SIG-M5 treated with dmso at 0.1 percent for 504 hours (cell line): ENCODE results near the gene MRGPRE.
"Not testable (repeated sequence)": the region's sequence is repeated elsewhere in the genome, so short reads cannot be mapped to it uniquely, and the experiment has no call there.

Experiments
- DNase-seq: peaks from one replicate; lab custom pipeline; 2025; ENCODE audit not compliant: unreplicated experiment; lab: John Stamatoyannopoulos, UW

Gene MRGPRE, protein sequence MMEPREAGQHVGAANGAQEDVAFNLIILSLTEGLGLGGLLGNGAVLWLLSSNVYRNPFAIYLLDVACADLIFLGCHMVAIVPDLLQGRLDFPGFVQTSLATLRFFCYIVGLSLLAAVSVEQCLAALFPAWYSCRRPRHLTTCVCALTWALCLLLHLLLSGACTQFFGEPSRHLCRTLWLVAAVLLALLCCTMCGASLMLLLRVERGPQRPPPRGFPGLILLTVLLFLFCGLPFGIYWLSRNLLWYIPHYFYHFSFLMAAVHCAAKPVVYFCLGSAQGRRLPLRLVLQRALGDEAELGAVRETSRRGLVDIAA

DNA sequence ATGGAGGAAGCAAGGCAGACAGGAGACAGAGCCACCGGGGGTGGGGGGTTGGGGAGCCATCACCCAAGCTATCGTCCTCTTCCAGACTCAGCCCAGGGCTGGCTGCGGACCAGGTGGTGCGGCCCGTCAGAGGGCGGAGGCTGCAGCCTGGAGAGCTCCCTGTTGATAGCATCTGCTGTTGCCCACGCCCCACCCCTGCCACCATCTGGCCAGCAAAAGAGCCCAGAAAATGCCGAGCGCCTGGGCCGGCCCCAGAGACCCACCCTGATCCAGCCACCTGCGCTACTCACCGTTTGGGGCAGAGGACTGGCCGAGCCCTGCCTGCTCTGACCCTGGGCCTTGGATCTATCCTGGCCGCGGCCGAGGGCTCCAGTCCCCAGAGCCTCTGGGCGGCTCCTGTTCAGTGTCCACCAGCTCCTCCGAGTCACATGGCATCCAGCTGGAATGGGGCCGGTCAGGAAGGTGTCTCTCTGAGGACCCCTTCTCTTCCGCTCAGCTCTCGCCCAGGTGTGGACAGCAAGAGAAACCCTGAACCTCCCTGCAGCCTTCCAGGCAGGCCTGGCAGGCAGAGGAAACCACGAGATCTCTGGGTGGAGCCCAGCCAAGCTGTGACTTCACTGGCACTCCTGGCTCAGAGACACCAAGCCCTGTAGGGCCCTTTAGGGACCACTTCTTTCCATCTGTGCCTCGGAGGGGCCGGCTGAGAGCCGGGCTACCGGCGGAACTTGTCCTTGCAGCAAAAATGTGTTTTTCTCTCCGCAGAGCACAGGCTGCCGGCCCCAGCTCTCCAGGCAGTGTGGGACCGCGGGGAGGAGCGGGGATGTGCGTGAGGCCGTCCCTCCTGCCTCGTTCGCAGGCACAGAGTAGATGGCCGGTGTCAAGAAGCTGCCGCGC, at the start of gene MRGPRE:
MRGPRE (minus strand) TSS at position 567 of the 894 bp plus-strand sequence. CDS start 3,618 bp downstream, outside the sequence.
- no peak for DNase-seq

DNA sequence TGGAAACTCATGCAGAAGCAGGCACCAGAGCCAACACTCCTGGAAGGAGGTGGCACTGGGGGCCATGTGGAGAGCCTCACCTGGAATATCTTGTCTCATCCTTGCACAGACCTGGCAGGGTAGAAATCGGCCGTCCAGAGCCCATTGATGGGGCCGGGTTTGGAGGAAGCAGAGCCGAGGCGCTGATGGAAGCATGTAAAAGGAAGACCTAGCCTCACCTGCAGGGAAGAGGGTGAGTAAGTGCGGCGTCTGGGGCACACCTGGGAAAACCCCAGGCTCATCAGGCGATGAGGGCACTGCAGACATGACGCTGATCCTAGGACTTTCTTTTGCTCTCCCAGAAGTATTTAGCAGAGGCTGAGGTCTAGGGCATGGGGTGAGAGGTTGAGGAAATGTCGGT, 48.9 kb upstream of the MRGPRE start:
- DNase-seq, result not testable (repeated sequence)

DNA sequence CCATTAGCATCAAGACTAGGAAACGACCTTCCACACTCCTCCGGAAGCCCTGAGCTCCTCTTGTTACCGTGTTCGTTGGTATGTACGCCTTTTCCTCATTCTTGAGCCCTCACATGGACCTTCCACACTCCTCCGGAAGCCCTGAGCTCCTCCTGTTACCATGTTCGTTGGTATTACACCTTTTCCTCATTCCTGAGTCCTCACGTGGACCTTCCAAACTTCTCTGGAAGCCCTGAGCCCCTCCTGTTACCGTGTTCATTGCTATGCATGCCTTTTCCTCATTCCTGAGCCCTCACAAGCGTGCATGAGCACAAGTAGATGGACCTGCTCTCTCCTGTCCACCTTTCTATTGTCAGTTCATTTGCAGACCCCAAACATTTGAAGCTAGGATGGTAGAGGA, 48.4 kb upstream of the MRGPRE start:
- DNase-seq, result not testable (repeated sequence)

DNA sequence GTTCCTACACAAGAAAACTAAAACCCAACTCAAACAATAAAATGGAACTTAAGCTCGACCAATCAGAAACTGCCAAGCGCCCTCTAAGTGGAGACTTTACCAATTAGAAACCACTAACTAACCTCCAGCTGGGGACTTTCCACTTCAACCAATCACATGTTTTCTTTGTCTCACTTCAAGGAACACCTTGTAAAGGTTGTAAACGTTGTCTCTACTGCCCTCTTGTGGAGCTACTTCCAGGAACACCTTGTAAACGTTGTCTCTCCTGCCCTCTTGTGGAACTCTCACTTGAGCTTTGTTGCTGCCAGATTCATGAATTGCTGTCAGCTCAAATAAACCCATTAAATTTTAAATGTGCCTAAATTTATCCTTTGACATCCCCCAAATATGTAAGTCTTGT, 46.7 kb upstream of the MRGPRE start:
- not testable (repeated sequence) for DNase-seq

DNA sequence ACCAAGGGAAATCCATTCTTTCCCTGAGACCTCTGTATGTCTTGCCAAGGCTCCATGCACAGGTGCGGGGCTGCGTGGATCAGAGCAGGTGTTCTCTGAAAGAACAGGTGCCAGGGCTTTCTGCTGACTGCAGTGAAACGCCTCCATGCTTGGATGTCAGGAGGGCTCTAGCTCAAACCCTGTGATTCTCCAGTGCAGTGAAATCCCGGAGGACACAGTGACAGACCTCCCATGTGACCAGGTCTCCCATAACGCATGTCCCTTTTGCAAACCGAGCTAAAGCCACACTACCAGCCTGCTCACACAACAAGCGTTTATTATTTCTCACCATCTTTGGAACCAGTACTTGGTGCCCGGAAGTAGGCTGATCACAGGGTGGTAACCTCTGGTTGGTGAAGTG, 41.4 kb upstream of the MRGPRE start:
- not testable (repeated sequence) for DNase-seq

DNA sequence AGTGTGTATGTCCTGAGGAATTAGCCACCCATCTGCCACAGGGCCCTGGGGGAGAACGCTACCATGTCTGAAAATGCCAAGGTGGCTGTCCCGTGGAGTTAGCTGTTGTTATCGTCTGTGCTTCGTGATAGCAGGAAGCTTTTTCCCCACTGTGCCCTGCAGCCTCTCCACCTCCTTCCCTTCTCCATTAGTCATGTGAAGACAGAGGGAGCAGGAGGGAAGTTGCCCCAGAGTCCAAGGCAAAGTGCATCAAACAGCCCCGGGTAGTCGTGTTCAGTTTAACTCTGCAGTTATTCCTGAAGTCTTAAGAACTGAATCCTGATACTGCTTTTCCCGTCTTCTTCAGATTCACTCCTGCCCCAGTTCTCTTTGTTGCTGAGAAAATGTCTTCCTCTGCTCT, 30.3 kb upstream of the MRGPRE start:
- not testable (repeated sequence) for DNase-seq

DNA sequence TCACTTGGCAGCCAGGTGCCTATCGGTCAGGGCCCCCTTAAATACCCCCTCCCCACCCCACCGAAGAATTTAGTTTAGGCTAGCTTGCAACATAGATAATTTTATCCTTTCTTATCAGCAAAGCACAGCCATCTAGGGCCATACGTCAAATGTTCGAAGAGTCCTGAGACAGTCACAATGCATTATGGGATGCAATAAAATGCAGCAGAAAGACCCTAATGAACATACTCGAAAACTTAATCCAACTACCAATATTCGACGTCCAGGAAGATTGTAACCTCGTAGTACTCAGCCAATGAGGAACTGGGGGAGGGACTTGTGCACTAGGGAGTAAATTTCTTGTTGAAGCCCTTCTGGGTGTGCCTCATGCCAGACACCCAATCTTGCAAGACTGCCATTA, 29.6 kb upstream of the MRGPRE start:
- not testable (repeated sequence) for DNase-seq

DNA sequence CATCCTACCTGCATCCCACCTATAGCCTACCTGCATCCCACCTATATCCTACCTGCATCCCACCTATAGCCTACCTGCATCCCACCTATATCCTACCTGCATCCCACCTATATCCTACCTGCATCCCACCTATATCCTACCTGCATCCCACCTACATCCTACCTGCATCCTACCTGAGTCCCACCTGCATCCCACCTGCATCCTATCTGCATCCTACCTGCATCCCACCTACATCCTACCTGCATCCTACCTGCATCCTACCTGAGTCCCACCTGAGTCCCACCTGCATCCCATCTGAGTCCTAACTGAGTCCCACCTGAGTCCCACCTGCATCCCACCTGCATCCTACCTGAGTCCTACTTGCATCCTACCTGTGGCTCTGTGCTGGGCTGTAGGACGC, 25.3 kb upstream of the MRGPRE start:
- DNase-seq, result not testable (repeated sequence)

DNA sequence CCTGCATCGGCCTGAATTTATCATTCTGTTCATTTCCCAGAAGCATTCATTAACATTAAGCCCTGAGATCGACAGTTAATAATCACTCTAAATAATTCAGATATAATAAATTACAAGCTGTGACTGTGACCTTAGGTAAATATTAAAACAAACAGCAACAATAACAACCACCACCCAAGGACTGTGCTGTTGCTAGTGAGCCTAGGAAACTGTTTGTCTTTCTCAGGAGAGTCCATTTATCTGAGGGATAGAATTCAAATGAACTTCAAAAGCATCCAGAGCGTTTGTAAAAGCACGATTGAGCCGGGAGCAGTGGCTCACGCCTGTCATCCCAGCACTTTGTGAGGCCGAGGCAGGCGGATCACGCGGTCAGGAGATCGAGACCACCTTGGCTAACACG, 23.0 kb upstream of the MRGPRE start:
- not testable (repeated sequence) for DNase-seq

DNA sequence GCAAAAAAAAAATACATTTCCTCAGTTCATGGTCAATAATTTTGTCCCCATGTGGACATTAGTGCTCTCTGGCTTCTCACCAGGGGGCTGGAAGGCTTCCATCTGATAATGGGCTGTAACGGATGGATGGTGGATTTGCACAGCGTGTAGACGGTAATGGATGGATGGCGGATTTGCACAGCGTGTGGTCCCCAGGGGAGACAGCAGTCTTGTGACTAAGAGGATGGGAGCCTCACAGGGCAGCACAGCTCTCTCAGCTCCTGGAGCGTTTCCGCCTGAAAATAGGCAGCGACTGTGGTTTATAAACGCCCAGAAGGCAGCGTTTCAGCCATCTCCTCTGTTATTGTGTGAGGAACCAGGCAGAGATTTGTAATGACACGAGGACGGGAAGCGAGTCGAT, 22.6 kb upstream of the MRGPRE start:
- not testable (repeated sequence) for DNase-seq

DNA sequence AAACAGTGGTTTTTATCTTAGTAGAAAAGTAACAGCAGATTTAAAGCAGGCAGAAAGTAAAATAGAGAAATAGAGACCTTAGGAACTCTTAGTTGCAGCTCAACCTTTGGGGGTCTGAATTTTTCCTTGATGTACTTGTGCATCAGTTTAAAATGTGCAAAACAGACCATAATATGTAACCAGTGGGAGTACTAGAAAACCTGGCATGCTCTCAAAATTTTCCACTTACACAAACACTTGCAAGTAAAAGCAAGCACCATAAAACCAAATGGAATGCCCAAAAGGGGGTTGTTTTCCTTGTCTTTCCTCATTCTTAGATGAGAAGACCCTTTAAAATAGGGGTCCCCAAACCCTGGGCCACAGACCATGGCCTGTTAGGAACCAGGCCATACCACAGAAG, 12.9 kb upstream of the MRGPRE start:
- DNase-seq, result no peak

DNA sequence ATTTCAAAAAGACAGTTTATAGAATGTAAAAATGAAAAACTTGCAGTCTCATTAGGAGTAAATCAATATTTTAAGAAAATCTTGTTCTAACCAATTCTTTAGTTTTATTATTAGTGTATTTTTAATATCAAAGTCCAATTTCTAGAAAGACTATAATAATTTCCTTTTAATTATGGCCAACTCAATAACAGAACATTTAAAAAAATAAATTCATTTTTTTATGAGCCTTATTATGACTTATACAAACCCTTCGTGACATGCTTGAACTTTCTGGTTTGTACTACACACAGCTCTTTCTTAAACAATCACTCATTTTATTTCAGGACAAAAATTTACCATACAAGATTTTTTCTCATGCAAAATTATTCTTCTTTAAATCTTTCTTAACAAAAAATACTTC, 11.7 kb upstream of the MRGPRE start:
- no peak for DNase-seq

DNA sequence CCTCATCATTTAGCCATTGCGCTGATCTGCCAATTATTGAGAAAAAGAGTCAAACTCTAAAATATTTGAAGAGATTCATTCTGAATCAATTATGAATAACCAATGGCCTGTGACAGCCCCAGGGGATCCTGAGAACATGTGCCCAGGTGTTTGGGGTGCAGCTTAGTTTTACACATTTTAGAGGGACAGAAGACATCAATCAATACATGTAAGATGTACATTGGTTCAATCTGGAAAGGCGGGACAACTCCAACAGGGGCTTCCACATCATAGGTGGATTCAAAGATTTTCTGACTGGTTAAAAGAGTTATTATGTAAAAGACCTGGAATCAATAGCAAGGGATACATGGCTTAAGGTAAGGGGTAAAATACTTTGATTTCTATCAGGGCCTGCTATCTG, 4.9 kb upstream of the MRGPRE start:
- no peak for DNase-seq

DNA sequence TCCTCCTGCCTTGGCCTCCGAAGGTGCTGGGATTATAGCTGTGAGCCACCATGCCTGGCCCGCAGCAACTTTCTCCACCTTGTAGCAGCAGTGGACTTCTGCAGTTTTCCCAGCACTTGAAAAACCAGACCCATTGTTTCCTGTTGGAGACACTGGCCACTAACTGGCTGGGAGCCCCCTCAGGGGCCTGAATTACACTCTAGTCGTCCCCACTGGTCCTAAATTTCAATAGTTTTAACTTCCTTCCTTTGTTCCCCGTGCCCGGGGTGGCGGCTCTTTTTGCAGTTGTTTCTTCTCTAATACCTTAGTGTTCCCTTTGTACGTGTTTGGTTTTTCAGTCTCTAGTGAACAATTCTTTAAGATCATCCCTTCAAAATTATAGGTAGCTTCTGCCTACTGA, 2.6 kb upstream of the MRGPRE start:
- DNase-seq, result no peak

DNA sequence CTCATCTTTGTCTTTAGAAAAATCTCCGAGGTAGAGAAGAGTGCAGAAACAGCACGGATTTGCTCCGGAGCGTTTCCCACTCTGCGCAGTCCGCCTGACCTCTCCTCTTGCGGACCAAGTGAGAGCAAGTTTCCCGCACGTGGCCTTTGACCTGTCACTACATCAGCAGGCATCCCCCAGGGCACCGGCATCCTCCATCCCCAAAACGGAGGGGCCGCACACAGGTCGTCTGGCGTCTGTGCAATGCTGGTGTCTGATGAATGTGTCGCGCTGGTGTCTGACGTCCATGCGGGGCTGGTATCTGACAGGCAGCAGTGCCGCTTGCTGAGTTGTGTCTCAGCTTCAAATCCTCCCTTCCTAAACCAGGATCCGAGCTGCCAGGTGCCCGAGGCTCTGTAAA, 739 bp upstream of the MRGPRE start:
- no peak for DNase-seq

DNA sequence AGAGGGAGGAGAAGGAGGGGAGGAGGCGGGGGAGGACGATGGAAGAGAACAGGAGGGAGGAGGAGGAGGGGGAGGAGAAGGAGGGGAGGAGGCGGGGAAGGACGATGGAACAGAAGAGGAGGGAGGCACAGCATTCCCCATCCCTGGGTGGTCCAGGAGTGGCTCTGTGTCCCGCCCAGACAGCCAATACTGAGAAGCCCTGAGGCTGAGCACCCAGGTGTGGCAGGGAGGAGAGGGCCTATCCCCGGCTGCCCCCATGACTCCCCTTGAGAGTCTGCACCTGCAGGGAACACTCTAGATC, 717 bp downstream of the MRGPRE start:
- DNase-seq, result no peak

DNA sequence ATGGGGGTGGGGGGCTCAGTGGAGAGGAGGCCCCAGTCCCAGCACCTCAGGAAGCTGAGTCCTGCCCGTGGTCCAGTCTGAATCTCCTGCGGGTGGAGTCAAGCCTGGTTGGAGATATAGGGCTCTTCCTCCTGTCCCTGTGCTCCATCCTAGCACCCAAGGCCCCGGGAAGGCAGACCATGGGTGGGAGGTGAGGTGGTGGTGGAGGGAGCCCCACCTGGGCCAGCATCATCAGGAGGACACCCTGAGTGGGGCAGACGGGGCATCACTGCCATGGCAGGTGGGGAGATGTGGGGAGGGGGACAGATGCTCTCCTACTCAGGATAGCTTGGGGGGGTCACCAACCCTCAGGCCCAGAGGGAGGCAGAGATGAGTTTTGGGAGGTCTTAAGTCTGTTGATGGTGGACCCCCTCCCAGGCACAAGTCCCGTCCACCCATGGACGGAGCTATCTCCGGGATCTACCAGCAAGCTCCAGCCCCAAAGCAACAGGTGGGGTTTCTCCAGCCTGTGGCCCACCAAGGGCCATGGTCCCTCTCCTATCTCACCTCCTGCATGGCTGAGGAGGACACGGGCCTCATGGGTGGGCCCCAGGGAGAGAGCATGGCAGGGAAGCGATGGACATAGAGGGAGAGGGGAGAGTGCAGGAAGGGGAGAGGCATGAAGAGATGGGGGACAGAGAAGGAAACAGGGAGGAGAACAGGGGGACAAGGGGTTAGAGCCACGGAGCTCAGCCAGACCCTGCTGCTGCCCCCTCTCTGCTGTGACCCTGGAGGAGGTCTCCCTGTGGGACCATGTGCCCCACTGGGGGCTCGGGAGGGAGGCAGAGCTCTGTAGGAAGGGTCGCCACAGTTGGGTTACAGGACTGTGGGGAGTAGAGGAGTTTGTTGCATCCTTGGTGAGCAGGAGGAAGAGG, 1.3 kb downstream of the MRGPRE start:
- DNase-seq, result no peak

DNA sequence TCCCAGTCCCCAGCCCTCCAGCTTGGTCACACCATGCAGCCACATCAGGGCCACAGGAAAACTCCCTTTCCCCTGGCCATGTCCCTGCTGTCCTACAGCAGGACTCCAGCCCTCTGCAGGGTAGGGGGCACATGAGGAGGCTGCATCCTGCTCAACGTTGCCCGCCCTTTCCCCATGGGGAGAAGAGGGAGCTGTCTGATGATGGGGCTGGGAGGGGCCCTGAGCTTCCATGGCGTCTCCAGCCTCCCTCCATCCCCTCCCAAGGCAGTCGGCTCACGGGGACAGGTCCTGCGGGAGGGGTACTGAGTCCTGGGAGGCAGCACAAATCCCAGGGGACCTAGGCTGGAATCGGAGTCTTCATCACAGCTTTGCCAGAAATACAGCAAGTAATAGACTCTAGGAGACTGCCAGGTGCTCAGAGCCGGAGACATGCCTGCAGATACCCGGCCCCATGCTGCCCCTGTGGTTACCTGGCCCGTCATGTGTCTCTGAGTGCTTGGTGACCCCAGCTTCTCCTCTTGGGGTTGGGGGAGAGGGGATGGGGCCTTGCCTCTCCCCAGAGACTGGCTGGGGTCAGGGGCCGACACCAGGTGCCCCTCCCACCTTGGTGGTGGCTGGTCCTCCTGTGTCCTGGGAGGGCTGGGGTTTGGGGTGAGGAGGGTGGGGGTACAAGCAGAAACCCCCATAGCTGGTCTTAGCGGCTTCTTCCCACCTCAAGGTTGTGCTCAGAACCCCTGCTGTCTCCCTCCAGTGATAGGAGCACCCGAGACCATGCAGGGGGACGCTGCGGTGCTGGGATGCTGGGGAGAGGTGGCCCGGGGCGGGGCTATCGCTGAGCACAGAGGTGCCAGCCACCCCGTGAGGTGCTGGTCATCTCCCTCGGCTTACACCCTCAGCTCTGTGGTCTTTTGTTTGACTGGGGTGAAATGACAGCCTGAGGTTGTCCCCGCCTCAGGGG, 2.3 kb downstream of the MRGPRE start:
- no peak for DNase-seq

DNA sequence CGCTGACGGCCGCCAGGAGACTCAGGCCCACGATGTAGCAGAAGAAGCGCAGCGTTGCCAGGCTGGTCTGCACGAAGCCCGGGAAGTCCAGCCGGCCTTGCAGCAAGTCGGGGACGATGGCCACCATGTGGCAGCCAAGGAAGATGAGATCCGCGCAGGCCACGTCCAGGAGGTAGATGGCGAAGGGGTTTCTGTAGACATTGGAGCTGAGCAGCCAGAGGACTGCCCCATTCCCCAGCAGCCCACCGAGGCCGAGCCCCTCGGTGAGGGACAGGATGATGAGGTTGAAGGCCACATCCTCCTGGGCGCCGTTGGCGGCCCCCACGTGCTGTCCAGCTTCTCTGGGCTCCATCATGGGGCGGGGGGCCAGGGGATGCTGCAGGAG, 3.8 kb downstream of the MRGPRE start:
- DNase-seq, result no peak
